Testis (tissue), 2 donors: ENCODE data around the gene CROCC.

Experiments
- CTCF ChIP-seq, 3 experiments: fragments of 450-650 bp in 2 of 3; fragments of 200-600 bp in 1 of 3; sonication (generic) in 1 of 3; IDR thresholded peaks; one replicate each; pipeline ENCODE4 v1.5.1; 2016 to 2019; ENCODE audit warnings: antibody characterized with exemption in 3 of 3, mild to moderate bottlenecking in 2 of 3, moderate library complexity in 1 of 3
- POLR2A ChIP-seq: fragments of 450-650 bp; IDR thresholded peaks from one replicate; pipeline ENCODE4 v1.6.1; 2017; ENCODE audit warnings: antibody characterized with exemption, mild to moderate bottlenecking, moderate library complexity

GRCh38 chr1:16983649-16984048 is 61.9 kb downstream of the CROCC start:
- no peak for TF ChIP-seq CTCF (IDR thresholded peaks at IDR 0.05)
- TF ChIP-seq POLR2A = no peak
